HepG2 (cell line): Measurements from ENCODE around the gene ZDHHC7. TPM values are rescaled to one million over a fixed set of nuclear protein-coding genes. Genes with fewer than 3 reads are reported as not detected.

Source experiments
- CHD4 ChIP-seq: fragments of 200-600 bp; sonication (generic); IDR thresholded peaks from 2 replicates; pipeline ENCODE4 v1.7.0; 2017; ENCODE audit warnings: mild to moderate bottlenecking, low read length, borderline replicate concordance
- HNRNPK ChIP-seq: fragments of 200-400 bp; formaldehyde crosslinking; IDR thresholded peaks from 2 replicates; pipeline ENCODE4 v1.6.1; 2018; ENCODE audit warnings: low read length, low read depth, moderate library complexity, mild to moderate bottlenecking; ENCODE audit not compliant: poor library complexity, severe bottlenecking
- NCOA5 ChIP-seq: sonication (generic); formaldehyde crosslinking; IDR thresholded peaks from 2 replicates; pipeline ENCODE4 v1.4.0; 2020; ENCODE audit warnings: missing genetic modification reagents
- NFATC3 ChIP-seq: sonication (generic); formaldehyde crosslinking; IDR thresholded peaks from 2 replicates; pipeline ENCODE4 v1.5.1; 2020; ENCODE audit warnings: mild to moderate bottlenecking, missing genetic modification reagents
- PPARG ChIP-seq: conservative IDR thresholded peaks from 2 replicates; pipeline ENCODE4 v1.6.1; 2016; ENCODE audit warnings: missing biosample characterization, missing genetic modification reagents
- SMAD9 ChIP-seq: sonication (generic); formaldehyde crosslinking; IDR thresholded peaks from 2 replicates; pipeline ENCODE4 v1.5.1; 2020; ENCODE audit warnings: mild to moderate bottlenecking, missing genetic modification reagents
- SMYD3 ChIP-seq: sonication (generic); formaldehyde crosslinking; IDR thresholded peaks from 2 replicates; pipeline ENCODE4 v1.8.1; 2023; ENCODE audit warnings: mild to moderate bottlenecking, missing genetic modification reagents
- TCF7L2 ChIP-seq: IDR thresholded peaks from 2 replicates; pipeline ENCODE4 v1.6.1; 2011; ENCODE audit warnings: mild to moderate bottlenecking, low read depth, low read length, moderate library complexity
- ZNF121 ChIP-seq: sonication (generic); formaldehyde crosslinking; IDR thresholded peaks from 2 replicates; pipeline ENCODE4 v1.5.0; 2020; ENCODE audit warnings: mild to moderate bottlenecking, missing genetic modification reagents
- ZNF138 ChIP-seq: sonication (generic); formaldehyde crosslinking; IDR thresholded peaks from 2 replicates; pipeline ENCODE4 v1.5.0; 2020; ENCODE audit warnings: mild to moderate bottlenecking, low read depth, missing genetic modification reagents
- ZNF354B ChIP-seq: sonication (generic); formaldehyde crosslinking; IDR thresholded peaks from 2 replicates; pipeline ENCODE4 v1.8.0; 2022; ENCODE audit warnings: mild to moderate bottlenecking, missing genetic modification reagents
- ZNF367 ChIP-seq: sonication (generic); formaldehyde crosslinking; IDR thresholded peaks from 2 replicates; pipeline ENCODE4 v1.4.0; 2020; ENCODE audit warnings: missing genetic modification reagents, borderline replicate concordance
- ZNF407 ChIP-seq: sonication (generic); formaldehyde crosslinking; IDR thresholded peaks from one replicate; pipeline ENCODE4 v1.5.1; 2020; ENCODE audit warnings: mild to moderate bottlenecking, missing genetic modification reagents; ENCODE audit errors: not compliant biosample characterization
- ZNF709 ChIP-seq: sonication (generic); formaldehyde crosslinking; IDR thresholded peaks from 2 replicates; pipeline ENCODE4 v1.5.0; 2020; ENCODE audit warnings: mild to moderate bottlenecking, missing genetic modification reagents
- polyA plus RNA-seq, 8 experiments: library from polyadenylated mRNA; depleted of rRNA in 3 of 8; stranded (reverse) in 7 of 8; unstranded in 1 of 8; fragments of >200 nt; fragmentation: Illumina TruSeq in 4 of 8; extraction: Trizol in 4 of 8; gene quantifications; 2 replicates each; pipeline versions ENCODE4 v1.2.1 to v1.2.3, GENCODE V29; 2011 to 2016; ENCODE audit warnings: low read depth in 4 of 8, missing spikeins in 1 of 8, mixed read lengths in 1 of 8; ENCODE audit not compliant: insufficient read depth in 1 of 8
- total RNA-seq, 5 experiments: library from RNA; depleted of rRNA; stranded (reverse); fragments of >200 nt; fragmentation: Illumina TruSeq; extraction: Trizol; gene quantifications; 2 replicates each; pipeline ENCODE4 v1.2.3, GENCODE V29; 2016; ENCODE audit warnings: low read depth in 1 of 5
- TF ChIP-seq, protein P1 (sequence below): sonication (generic); formaldehyde crosslinking; IDR thresholded peaks from 2 replicates; pipeline ENCODE4 v1.4.0; 2020; ENCODE audit warnings: missing genetic modification reagents
- TF ChIP-seq, protein P2 (sequence below): sonication (generic); IDR thresholded peaks from 2 replicates; pipeline ENCODE4 v1.6.1; 2016; ENCODE audit warnings: low read depth, borderline replicate concordance

The ZDHHC7 gene
- total and polyA plus RNA-seq, 2 of the 13 experiments (the other 11 are each of a cell fraction or from before 2014, with no cell fraction given): 46.8 to 67.6 TPM

DNA sequence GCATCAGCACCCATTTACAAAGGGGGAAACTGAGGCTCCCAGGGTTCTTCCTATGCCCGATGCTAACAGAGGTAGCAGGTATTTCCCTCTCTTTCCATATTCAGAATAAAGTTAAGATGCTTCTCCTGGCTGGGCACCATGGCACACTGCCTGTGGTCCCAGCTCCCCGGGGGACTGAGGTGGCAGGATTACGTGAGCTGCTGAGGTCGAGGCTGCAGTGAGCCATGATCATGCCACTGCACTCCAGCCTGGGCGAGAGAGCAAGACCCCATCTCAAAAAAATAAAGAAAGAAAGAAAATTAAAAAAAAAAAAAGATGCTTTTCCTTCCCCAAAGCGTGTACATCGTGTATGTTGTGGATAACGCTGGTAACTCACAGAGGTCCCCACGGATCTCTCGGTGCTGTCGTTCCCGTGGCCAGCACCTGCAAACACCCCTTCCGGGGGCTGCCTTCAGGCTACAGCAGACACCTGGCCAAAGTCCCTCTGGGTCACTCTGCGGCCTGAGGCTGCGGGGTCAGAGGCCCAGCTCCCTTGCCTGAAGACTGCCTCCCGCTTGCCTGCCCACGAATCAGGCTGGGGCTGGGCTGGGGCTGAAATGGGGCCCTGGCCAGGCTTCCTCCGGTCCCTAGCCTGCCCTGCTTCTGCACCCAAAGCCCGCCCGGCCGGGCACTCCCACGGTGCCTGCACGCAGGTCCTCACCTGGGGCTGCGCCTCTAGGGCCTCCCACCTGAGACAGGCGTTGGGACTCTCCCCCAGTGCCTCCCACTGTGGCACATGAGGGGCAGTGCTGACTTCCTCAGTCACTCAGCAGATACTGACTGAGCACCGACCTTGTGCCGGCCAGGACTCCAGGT, 63.1 kb downstream of the ZDHHC7 start (continued):
- TF ChIP-seq, protein P1, sequence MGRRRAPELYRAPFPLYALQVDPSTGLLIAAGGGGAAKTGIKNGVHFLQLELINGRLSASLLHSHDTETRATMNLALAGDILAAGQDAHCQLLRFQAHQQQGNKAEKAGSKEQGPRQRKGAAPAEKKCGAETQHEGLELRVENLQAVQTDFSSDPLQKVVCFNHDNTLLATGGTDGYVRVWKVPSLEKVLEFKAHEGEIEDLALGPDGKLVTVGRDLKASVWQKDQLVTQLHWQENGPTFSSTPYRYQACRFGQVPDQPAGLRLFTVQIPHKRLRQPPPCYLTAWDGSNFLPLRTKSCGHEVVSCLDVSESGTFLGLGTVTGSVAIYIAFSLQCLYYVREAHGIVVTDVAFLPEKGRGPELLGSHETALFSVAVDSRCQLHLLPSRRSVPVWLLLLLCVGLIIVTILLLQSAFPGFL: no peak
- TF ChIP-seq NCOA5 (CRISPR knock-in tag): no peak
- TF ChIP-seq, protein P2, sequence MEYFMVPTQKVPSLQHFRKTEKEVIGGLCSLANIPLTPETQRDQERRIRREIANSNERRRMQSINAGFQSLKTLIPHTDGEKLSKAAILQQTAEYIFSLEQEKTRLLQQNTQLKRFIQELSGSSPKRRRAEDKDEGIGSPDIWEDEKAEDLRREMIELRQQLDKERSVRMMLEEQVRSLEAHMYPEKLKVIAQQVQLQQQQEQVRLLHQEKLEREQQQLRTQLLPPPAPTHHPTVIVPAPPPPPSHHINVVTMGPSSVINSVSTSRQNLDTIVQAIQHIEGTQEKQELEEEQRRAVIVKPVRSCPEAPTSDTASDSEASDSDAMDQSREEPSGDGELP: peak; percentile 62; the same call in 1 of the 2 replicates
- TF ChIP-seq ZNF367: no peak
- 0 out of 2 replicates have a peak, but pooled peaks have one; percentile 54 for TF ChIP-seq ZNF709 (CRISPR knock-in tag)
- no peak for TF ChIP-seq NFATC3 (CRISPR knock-in tag)
- TF ChIP-seq SMYD3 (CRISPR knock-in tag): no peak
- no peak for TF ChIP-seq SMAD9
- TF ChIP-seq ZNF121 (CRISPR knock-in tag): peak; percentile 8; the same call in 1 of the 2 replicates
- no peak for TF ChIP-seq HNRNPK
- TF ChIP-seq CHD4: no peak
- no peak for TF ChIP-seq TCF7L2
- TF ChIP-seq ZNF407 (CRISPR knock-in tag): no peak
- TF ChIP-seq ZNF354B: no peak
- no peak for TF ChIP-seq PPARG (CRISPR knock-in tag)
- no peak for TF ChIP-seq ZNF138 (CRISPR knock-in tag)
